Lung (tissue), 12 donors: ENCODE measurements around the gene DHRS3. TPM values are rescaled to one million over a fixed set of nuclear protein-coding genes. Genes with fewer than 3 reads are reported as not detected.

ENCODE experiments used
- ATAC-seq: fragments of 200-7000 bp; cut with Tn5 transposase; one replicate; pipeline ENCODE4 v1.9.1; 2020; ENCODE audit warnings: moderate number of reproducible peaks; ENCODE audit not compliant: insufficient read depth, low FRiP score
- DNase-seq, 3 donors: peaks; one replicate each; pipeline ENCODE4 v3.0.0-alpha.2; 2013 to 2017
- H3K27ac ChIP-seq, 2 donors: one replicate each; pipeline ENCODE4 v1.5.1; 2013; ENCODE audit warnings: mild to moderate bottlenecking in 2 of 2, moderate library complexity in 2 of 2, control low read depth in 1 of 2, inconsistent platforms in 1 of 2, low read depth in 1 of 2, low read length in 1 of 2
- H3K27me3 ChIP-seq, 3 donors: one replicate each; pipeline ENCODE4 v1.5.1; 2013; ENCODE audit warnings: low read length in 2 of 3; ENCODE audit not compliant: control insufficient read depth in 3 of 3, insufficient read depth in 3 of 3
- H3K36me3 ChIP-seq, 4 donors: one replicate each; pipeline ENCODE4 v1.5.1; 2013; ENCODE audit warnings: low read length in 4 of 4, mild to moderate bottlenecking in 1 of 4, moderate library complexity in 1 of 4; ENCODE audit not compliant: control insufficient read depth in 4 of 4, insufficient read depth in 4 of 4
- H3K4me1 ChIP-seq, 5 donors: one replicate each; pipeline ENCODE4 v1.5.1; 2013; ENCODE audit warnings: low read length in 5 of 5, mild to moderate bottlenecking in 2 of 5, moderate library complexity in 1 of 5; ENCODE audit not compliant: control insufficient read depth in 5 of 5, insufficient read depth in 5 of 5
- H3K4me3 ChIP-seq: one replicate; pipeline ENCODE4 v1.5.1; 2013; ENCODE audit warnings: mild to moderate bottlenecking, control low read depth, moderate library complexity
- H3K9ac ChIP-seq, 2 donors: one replicate each; pipeline ENCODE4 v1.5.1; 2013; ENCODE audit warnings: low read length in 2 of 2, control low read depth in 1 of 2; ENCODE audit not compliant: insufficient read depth in 1 of 2
- H3K9me3 ChIP-seq, 4 donors: one replicate each; pipeline ENCODE4 v1.5.1; 2013; ENCODE audit warnings: low read length in 3 of 4, mild to moderate bottlenecking in 1 of 4, moderate library complexity in 1 of 4; ENCODE audit not compliant: control insufficient read depth in 4 of 4, insufficient read depth in 3 of 4
- WGBS, 2 donors: extraction: QIAGEN DNeasy Blood & Tissue Kit; methylation state at CpG; one replicate each; pipeline ENCODE4 v1.1.7; 2013; 5-methylcytosine and 5-hydroxymethylcytosine counted together
- polyA plus RNA-seq, 2 donors: library from polyadenylated mRNA; stranded (reverse); fragments of 200-250 nt; gene quantifications; one replicate each; pipeline ENCODE4 v1.2.1, GENCODE V29; 2013
- total RNA-seq, 2 donors: library from RNA; depleted of rRNA in 1 of 2; stranded (reverse); fragments of >200 nt in 1 of 2; gene quantifications; one replicate each; pipeline ENCODE4 v1.2.1, GENCODE V29; 2014 to 2021
- TF ChIP-seq, protein P1 (sequence below): IDR thresholded peaks from 2 replicates; pipeline ENCODE4 v1.5.1; 2012; ENCODE audit warnings: mild to moderate bottlenecking; ENCODE audit errors: control extremely low read depth, extremely low read depth
- donor health status: control.
- donor health status: control.
- donor health status: Bipolar disorder and iron deficiency.
- donor health status: healthy.
- donor health status: DM: yes; HTN: yes; CAD: no.

DHRS3 gene
- total and polyA plus RNA-seq, 4 donors, result 56.7 to 109 (median 79.8) TPM

DNA sequence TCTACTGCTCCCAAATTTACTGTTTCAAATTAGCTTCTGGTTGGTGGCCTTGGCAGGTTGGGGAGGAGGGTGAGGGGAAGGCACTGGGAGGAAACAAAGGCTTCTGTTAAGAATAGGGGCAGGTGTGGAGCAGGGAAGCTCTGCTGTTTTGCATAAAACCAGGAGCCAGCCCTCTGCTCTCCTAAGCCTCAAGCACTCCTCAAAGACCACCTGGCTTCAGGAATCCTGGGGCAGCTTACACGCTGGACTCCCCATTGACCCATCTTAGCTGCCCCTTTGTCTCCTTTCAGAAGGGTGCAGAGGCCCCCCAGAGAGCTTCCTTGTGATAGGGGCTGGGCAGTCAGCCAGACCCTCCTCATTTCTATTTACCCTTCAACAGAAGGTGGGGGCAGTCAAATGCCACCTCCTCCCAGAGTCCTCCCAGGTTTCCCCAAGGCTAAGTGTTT, 11.5 kb upstream of the DHRS3 start:
- H3K4me3 ChIP-seq, result no peak overlapping the region
- 77 to 85% methylated on average over 1 of the region's 1 CpG for WGBS, 2 donors
- no peak for ATAC-seq
- no peak overlapping the region for H3K27ac ChIP-seq
- TF ChIP-seq, protein P1, sequence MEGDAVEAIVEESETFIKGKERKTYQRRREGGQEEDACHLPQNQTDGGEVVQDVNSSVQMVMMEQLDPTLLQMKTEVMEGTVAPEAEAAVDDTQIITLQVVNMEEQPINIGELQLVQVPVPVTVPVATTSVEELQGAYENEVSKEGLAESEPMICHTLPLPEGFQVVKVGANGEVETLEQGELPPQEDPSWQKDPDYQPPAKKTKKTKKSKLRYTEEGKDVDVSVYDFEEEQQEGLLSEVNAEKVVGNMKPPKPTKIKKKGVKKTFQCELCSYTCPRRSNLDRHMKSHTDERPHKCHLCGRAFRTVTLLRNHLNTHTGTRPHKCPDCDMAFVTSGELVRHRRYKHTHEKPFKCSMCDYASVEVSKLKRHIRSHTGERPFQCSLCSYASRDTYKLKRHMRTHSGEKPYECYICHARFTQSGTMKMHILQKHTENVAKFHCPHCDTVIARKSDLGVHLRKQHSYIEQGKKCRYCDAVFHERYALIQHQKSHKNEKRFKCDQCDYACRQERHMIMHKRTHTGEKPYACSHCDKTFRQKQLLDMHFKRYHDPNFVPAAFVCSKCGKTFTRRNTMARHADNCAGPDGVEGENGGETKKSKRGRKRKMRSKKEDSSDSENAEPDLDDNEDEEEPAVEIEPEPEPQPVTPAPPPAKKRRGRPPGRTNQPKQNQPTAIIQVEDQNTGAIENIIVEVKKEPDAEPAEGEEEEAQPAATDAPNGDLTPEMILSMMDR, result no peak
- H3K4me1 ChIP-seq, result peaks cover 0 to 3% (median 0%) of the 10 kb centered on the region in 5 donors
- H3K27me3 ChIP-seq, result no peaks in the 10 kb centered on the region
- H3K36me3 ChIP-seq, result no peaks in the 10 kb centered on the region
- no peak overlapping the region for H3K9ac ChIP-seq
- DNase-seq, result no peak
- H3K9me3 ChIP-seq, result no peaks in the 10 kb centered on the region

DNA sequence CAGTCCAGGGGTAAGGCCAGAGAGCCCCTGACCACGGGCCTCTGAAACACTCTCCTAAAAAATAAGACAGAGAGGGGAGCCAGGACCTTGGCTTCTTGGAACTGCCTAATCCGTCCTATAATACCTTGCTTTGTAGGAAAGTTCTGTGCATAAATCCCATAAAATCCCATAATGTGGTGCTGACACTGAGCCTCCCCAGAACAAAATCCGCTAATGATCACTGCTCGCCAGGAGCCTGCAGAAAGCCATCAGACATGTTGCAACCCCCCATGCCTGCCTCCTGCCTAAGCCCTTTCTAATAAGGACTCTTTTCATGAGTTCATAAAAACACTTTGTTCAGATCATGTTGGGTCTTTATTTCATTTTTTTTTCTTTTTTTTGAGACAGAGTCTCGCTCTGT, 9.3 kb upstream of the DHRS3 start:
- Histone ChIP-seq H3K27ac (no peak overlapping the region), H3K9ac (no peak overlapping the region), H3K4me1 (peaks cover 0 to 10% (median 2%) of the 10 kb centered on the region in 5 donors), H3K9me3 (no peaks in the 10 kb centered on the region), H3K4me3 (no peak overlapping the region), H3K27me3 (no peaks in the 10 kb centered on the region), H3K36me3 (no peaks in the 10 kb centered on the region)
- ATAC-seq (no peak), DNase-seq (peak in 1 of 3 donors; percentile 16)
- TF ChIP-seq, protein P1, result no peak
- 90 to 93% methylated on average over 5 of the region's 5 CpGs for WGBS, 2 donors

DNA sequence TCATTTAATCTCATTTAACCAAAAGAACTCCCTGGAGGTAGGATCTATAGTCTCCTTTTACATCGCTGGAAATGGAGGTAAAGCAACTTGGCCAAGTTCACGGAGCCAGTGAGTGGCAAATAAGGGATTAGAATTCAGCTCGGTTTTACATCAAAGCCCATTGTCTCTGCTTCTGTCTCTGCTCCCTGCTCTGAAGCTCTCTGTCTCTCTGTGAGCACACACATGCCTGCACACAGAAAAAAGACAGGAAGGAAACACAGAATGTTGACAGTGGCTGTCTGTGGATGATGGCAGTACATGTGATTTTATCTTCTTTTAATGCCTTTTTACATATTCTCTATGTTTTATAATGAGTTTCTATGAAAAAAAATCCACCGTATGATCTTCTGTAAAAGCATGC, 8.9 kb upstream of the DHRS3 start:
- Histone ChIP-seq H3K36me3 (no peaks in the 10 kb centered on the region), H3K27ac (no peak overlapping the region), H3K9ac (no peak overlapping the region), H3K4me3 (no peak overlapping the region), H3K4me1 (peaks cover 0 to 14% (median 6%) of the 10 kb centered on the region in 5 donors), H3K27me3 (no peaks in the 10 kb centered on the region), H3K9me3 (no peaks in the 10 kb centered on the region)
- TF ChIP-seq, protein P1, result no peak
- WGBS, 2 donors, result 67 to 73% methylated on average over 4 of the region's 4 CpGs
- ATAC-seq, result no peak
- DNase-seq, result no peak

DNA sequence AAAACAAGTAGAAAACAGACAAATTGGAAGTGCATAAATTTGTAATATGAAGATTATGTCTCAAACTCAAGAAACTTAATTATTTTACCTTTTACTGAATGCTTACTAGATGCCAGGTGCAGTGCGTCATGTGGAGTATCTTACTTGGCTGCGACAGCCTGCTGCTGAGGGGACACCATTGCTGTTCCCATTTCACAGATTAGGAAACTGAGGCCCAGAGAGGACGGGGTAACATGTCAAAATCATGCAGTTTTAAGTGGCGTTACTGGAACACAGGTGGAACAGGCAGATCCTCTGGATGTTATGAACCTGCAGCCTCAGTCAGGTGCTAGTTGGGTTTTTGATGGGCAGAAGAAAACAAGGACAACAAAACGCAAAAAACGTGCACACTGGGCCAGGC, 7.3 kb upstream of the DHRS3 start:
- H3K36me3 ChIP-seq, result no peaks in the 10 kb centered on the region
- no peak overlapping the region for H3K9ac ChIP-seq
- TF ChIP-seq, protein P1, result no peak
- 90 to 92% methylated on average over 6 of the region's 6 CpGs for WGBS, 2 donors
- H3K27me3 ChIP-seq, result no peaks in the 10 kb centered on the region
- H3K4me1 ChIP-seq, result peaks cover 0 to 18% (median 8%) of the 10 kb centered on the region in 5 donors
- ATAC-seq (no peak), DNase-seq (no peak)
- no peaks in the 10 kb centered on the region for H3K9me3 ChIP-seq
- H3K27ac ChIP-seq, result no peak overlapping the region
- H3K4me3 ChIP-seq, result no peak overlapping the region
